ENCODE measurements around the gene PNISR.

DNA sequence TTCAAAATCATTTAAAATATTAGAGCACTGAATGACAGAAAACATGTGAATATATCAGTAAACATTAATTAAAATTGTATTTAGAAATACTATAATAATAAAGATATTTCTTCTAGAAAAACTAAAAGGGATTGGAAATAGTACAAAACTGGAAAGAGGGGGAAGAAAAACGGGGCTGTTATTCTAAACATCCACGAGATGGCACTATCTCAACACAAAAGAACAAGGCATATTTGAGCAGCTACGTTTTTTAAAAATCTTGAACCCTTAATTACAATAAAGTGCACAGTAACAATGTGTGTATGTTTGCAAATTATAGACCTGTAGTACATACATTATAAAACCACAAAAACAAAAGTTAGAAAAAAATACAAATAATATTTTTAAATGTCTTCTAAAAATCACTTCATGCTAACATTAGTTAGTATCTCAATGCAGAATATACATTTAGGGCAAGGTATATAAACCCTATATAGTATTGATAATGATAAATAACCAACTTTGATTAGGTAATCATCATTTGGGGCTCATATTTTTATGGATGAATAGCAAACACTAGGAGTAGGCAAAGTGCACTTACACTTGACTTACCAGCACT lies 42.5 kb upstream of the PNISR start:
- TF ChIP-seq GABPA (IDR thresholded peaks at IDR 0.05 in 1 of 2, conservative IDR thresholded peaks at IDR 0.05 in 1 of 2) (no peak), TAF1 (conservative IDR thresholded peaks at IDR 0.05) (no peak)
- TF ChIP-seq, protein P1, sequence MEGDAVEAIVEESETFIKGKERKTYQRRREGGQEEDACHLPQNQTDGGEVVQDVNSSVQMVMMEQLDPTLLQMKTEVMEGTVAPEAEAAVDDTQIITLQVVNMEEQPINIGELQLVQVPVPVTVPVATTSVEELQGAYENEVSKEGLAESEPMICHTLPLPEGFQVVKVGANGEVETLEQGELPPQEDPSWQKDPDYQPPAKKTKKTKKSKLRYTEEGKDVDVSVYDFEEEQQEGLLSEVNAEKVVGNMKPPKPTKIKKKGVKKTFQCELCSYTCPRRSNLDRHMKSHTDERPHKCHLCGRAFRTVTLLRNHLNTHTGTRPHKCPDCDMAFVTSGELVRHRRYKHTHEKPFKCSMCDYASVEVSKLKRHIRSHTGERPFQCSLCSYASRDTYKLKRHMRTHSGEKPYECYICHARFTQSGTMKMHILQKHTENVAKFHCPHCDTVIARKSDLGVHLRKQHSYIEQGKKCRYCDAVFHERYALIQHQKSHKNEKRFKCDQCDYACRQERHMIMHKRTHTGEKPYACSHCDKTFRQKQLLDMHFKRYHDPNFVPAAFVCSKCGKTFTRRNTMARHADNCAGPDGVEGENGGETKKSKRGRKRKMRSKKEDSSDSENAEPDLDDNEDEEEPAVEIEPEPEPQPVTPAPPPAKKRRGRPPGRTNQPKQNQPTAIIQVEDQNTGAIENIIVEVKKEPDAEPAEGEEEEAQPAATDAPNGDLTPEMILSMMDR (IDR thresholded peaks at IDR 0.05; ENCODE audit: low read depth, low read length, missing input control): peak; percentile 60
- TF ChIP-seq, protein P2, sequence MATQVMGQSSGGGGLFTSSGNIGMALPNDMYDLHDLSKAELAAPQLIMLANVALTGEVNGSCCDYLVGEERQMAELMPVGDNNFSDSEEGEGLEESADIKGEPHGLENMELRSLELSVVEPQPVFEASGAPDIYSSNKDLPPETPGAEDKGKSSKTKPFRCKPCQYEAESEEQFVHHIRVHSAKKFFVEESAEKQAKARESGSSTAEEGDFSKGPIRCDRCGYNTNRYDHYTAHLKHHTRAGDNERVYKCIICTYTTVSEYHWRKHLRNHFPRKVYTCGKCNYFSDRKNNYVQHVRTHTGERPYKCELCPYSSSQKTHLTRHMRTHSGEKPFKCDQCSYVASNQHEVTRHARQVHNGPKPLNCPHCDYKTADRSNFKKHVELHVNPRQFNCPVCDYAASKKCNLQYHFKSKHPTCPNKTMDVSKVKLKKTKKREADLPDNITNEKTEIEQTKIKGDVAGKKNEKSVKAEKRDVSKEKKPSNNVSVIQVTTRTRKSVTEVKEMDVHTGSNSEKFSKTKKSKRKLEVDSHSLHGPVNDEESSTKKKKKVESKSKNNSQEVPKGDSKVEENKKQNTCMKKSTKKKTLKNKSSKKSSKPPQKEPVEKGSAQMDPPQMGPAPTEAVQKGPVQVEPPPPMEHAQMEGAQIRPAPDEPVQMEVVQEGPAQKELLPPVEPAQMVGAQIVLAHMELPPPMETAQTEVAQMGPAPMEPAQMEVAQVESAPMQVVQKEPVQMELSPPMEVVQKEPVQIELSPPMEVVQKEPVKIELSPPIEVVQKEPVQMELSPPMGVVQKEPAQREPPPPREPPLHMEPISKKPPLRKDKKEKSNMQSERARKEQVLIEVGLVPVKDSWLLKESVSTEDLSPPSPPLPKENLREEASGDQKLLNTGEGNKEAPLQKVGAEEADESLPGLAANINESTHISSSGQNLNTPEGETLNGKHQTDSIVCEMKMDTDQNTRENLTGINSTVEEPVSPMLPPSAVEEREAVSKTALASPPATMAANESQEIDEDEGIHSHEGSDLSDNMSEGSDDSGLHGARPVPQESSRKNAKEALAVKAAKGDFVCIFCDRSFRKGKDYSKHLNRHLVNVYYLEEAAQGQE (IDR thresholded peaks at IDR 0.05): no peak
- TF ChIP-seq, protein P3, sequence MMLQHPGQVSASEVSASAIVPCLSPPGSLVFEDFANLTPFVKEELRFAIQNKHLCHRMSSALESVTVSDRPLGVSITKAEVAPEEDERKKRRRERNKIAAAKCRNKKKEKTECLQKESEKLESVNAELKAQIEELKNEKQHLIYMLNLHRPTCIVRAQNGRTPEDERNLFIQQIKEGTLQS (IDR thresholded peaks at IDR 0.05): no peak

Measured in liver (tissue), 3 donors.